HK-2 (cell line): ENCODE data around the gene REXO1.

Source experiments
- DNase-seq: peaks from one replicate; pipeline ENCODE4 v3.0.0-alpha.2; 2018; ENCODE audit not compliant: unreplicated experiment

REXO1 gene

DNA sequence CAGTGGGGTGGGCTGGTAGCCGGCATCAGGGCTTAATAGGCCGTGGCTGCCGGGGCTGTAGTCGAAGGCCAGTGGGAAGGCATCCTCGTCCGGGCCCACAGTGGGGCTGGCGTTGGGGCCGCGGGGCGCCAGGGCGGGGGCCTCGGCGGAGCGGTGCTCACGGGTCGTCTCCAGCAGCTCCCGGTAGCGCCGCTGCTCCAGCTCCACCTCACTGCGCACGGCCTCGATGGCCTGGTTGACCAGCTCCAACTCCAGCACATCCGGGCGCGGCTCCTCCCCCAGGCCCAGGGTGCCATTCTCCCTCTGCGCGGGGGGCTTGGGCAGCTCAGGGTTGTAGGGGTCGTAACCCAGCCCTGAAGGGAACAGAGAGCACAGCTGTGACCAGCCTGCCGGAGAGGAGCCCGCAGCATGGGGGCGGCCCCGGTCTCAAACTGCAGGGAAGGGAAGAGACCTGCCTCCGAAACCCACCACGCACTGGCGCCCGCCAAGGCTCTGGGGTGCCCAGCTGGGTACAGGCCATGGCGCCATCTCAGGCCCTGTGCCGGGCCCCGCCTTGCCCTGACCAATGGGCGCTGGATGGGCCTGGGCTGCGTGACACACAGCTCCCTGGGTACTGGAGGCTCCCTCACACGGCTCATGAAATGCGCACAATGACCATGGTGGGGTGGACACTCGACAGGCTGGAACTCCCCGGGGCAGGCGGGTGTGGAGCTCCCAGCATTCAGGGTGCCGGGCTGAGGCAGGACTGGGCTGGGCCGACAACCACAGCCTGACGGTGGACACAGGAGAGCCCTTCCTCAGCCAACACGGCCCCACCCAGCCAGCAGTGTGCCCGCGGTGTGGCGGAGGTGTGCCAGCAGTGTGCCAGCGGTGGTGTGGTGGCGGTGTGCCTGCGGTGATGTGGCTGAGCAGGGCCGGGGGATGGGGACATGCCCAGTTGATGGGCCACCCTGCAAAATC, 19.7 kb downstream of the REXO1 start:
- no peak for DNase-seq

DNA sequence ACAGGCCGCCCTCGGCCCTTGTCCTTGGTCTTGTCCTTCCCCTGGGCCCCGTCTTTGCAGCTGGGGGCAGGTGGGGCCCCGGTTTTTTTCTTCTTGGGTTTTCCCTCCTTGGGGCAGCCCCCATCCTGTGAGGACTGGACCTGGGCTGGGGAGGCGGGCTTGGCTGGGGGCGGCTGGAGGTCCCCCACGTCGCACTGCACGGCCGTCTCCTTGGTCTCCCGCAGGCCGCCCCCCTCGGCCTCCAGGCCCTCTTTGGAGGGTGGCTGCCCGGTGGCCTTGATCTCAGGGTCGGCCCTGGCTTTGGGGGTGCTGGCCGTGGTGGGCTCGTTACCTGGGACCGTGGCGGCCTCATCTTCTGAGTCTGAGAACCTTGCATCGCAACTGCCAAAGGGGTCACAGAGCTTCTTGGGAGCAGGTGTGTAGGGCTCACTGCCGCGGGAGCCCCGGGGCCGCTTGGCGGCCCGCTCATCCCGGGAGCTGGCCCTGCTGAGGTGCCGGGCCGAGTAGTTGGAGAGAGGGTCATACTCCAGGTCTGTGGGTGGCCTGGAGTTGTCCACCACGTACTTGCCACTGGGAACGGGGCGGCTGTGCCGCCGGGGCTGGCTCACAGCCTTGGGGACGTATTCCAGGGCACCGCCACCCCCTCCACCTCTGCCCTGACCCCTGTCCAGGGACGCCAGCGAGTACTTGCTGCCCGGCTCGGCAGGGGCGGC, 20.6 kb downstream of the REXO1 start:
- no peak for DNase-seq

DNA sequence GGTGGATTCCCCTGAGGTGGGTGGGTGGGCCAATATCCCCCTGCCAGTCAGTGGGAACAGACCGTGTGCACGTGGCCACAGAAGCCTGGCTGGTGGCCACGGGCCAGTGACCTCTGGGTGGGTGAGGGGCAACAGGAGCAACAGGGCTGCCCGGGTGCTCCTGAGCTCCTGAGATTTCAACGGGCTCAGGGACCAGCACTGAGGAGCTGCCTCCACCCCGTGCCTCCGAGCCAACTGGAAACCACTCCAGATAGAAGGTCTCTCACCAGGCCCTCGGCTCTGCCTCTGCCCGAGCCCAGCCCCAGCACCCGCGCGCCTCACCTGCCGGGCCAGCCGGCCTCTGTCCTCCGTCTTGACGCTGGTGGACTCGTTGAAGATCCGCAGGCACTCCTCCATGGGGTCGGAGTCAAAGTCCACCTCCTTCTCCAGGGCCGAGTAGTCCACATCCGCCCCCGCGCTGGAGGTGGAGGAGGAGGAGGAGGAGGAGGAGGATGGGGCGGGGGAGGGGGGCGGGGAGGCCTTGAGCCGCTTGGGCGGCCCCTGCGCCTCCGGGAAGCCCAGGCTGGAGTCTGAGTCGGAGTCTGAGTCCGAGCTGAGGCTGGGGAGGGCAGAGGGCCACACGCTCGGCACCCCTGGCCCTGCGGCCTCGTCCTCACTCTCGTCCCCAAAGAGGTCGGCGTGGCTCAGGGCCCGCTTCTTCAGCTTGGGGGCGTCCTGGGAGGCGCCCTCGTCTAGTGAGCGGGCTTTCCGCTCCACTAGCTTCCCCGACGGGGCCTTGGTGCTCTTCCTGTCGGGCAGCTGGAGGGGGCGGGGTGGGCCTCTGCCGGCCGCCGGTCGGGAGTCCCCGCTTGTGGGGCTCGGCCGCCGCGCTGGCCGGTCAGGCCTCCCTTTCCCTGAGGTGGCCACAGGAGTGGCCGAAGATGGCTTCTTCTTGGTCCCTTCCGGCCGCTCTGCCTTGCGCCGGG, 21.4 kb downstream of the REXO1 start:
- peak; percentile 89 for DNase-seq

DNA sequence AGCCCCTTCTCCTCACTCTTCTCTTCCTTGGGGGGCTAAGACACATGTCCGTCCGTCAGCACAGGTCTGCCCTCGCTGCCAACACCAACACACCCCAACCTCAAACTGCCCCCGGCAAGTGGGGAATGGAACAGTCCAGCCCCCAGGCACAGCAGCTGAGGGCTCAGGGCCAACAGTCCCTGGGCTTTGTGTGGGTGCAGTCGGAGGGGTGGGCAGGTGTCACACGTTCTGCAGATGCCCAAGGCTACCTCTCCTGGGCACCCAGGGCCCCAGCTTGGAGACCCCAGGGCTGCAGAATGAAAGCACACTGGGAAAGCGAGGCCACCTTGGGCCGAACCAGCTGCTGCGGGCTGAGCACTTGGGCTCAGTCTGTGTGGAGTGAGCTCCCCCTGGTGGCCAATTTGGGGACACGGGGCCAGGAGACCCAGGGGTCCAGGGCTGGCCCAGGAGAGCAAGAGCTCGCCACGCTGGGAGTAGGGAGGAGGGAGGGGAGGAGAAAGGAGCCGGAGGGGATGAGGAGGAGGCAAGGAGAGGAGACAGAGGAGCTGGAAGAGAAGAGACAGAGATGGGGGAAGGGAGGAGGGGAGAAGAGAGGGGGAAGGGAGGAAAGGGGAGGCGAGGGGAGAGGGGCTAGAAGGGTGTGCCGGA, 22.2 kb downstream of the REXO1 start:
- peak; percentile 82 for DNase-seq

DNA sequence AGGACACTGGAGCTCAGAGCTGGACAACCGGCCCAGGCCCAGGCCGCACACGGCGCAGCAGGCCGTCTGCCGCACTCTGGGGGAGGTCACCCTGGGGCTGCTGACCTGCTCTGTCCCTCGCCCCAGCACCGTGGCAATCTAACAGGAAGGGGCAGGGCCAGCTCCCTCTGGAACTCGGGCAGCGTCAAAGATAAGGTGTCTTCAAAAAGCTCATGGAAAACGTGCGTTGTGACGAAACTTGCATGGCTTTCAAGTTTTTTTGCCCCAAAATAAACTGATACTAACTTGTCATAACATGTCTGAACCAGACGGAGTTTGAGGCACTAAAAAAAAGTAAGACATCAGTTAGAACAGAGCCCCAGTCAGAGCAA, 24.0 kb downstream of the REXO1 start:
- DNase-seq = no peak

DNA sequence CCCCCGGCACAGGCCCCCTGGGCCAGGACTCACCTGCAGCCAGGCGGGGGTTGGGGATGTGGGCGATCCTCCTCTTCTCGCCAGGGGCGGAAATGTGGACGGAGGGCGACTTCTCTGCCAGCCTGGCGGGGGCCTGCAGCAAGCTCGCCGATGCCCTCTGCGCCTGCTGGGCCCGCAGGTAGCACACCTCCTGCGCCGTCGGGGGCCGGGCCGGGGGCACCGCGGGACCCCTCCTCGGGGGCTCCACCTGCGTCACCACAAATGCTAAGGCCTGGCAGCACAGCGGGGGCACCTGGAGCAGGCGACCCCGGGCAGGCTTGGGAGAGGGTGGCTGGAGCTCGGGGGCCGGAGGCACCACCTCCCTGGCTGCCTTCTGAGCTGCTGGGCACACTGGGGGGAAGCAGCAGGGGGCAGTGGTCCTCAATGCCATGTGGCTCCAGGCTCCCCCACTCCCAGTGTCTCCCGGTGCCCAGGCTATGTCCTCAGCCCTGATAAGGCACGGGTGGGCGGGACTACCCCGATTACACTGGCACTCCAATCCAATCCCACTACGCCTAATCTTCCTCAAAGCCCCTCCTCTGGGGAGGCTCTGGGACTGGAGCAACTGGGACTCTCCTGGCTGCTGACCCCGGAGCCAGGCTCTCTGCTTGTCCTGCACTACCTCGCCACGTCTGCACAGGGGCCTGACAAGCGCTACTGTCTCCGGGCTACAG, 24.6 kb downstream of the REXO1 start:
- no peak for DNase-seq

DNA sequence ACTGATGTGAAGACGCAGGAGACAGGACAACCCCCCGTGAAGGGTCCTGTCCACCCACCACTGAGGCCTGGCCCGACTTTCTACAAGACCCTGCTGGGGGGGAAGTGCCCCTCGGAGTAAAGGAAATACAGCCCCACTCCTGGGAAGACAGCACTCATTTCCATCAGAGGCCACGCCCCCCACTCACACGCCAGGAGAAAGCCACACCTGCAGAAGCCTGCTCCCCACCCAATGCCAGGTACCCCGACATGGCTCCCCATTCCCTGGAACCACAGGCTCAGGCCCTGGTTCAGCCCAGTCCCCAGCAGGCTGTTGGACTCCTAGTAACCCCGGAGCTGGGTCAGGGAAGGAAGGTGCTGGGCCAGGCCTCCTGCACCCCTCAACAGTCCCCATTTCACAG, 25.3 kb downstream of the REXO1 start:
- DNase-seq = no peak

DNA sequence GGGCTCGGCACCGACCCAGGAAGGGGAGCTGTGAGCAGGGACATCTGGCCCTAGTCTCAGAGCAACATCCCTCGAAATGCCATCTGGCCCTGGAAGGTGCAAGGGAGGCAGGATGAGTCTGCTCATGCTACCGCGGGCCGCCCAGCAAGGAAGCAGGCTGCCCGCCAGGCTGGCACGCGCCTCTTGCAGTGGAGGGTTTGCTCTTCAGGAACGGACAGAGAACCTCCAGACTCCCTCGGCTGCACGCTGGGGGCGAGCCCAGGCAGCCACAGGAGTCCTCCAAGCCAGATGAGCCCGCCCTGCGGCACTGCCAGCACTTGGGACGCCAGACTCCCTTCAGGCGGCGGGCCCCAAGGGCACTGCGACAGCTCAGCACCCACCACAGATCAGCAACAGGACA, 26.1 kb downstream of the REXO1 start:
- DNase-seq = no peak

DNA sequence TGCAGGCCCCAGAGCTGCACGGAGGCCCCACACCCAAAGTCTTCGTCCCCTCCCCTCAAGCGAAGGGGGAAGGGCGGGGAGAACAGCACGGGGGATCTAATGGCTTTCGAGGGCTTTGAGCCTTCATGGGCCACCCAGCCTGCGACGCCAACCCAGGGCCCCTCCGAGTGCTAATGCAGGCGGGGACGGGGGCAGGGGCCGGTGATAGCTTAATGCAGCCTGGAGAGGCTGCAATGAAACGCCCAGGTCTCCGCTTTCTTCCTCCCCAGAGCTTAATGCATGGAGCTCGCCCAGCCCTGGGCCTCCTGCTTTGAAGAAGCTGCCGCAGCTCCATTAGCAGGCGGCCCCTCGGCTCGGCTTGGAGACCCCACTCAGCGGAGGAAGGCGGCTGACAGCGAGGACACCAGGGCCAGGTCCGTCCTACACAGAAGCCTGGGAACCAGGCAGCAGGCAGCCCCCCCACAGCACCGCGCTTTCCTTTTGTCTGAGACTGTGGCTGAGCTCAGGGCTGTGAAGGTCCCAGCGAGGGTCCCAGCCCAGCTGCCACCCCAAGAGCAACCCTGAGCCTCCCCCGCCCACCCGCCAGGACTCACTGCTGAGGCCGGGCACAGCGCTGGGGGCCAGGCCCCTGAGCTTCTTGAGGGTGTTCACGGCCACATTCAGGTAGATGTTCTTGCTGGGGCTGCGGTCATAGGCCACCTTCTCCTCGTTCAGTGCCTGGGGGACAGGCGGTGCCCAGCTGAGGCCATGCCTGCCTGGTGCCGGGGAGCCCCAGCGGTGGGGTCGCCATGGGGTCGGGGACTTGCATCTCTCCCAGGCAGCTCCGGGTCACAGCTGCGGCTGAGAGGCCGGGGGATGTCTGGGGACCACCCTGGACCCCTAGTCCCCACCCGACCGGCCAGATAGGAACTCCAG, 28.7 kb downstream of the REXO1 start:
- DNase-seq = no peak

DNA sequence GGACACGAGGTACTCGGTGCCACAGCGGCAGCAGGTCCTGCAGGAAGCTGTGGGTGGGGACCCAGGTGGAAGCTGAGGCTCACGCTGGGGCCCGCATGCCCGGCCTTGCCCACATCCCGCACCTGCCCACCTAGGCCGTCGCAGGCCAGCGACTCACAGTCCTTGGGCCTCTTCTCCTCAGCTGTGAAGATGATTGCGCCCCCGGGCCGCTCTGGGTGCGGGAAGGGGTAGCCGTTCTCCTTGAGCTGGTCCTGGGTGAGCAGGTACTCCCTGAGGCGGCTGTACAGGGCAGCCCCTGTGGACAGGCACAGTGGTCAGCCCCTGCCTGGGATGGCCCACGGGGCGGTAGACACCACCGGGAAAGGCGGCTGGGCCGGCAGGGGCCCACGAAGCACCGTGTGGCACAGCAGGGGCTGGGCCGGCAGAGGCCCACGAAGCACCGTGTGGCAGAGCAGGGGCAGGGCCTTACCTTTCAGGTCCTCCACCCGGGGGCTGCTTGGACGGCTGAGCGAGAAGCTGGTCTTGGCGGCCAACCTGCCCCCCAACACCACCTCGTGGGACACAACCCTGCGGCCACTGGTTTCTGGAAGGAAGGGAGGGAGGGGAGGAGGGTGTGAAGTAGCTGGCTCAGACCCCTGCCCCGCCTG, 29.6 kb downstream of the REXO1 start:
- no peak for DNase-seq

DNA sequence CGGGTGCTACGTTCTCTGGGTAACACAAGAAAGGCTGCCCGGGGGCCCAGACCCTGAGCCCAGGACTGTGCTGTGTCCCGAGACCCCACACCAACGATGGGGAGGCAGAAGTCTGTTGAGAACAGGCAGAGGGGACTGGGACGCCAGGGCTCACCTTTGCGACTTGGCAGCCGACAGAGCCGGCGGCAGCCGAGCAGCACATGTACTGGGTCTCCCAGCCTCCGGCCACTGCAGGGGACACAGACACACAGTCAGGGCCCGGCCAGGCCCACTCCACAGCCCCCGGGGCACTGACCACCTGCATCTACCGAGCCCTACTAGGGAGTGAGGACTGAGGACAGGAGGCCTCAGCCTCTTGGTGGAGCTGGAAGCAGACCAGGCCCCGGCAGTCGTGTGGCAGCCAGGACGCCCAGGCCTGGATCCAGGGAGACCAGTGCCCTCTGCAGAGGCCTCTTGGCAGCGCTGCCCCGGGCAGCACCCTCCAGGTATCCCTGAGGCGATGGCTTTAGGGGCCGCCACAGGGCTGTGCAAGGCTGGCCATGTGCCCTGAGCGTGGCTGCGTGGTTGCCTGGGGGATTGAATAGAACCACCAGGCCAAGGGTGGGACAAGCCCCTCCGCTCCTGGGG, 30.6 kb downstream of the REXO1 start:
- no peak for DNase-seq

DNA sequence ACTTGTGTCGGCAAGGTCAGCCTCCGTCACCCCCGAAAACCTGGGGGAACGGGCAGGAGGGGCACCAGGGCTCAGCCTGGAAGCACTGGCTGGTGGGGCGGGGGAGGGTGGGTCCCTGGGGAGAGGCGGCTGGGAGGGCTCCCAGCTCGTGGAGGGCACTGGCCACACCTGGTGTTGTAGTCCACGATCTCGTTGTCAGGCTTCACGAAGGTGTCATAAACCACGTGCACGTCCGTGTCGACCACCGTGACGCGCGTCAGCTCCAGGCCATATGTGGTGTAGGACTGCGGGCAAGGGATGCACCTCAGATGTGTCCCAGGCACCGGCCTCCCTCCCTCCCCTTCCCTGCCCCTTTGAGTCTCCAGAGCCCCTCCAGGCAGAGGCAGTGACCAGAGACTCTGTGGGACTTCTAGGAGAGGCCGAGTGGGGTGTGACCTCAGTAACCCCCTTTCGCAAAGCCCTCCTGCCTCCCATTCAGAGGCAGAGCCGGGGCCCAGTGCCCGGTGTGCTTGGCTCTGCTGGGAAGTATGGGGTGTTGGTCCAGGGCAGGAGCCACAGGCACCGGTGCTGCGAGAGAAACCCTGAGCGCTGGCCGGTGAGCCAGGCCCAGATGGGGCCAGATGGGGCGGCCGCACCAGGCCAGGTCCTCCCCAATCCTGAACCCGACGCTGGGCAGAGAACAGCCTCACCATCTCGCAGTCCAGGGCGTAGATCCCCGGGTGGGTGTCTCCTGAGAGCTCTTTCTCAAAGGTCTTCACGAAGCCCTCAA, 31.6 kb downstream of the REXO1 start:
- DNase-seq = no peak

DNA sequence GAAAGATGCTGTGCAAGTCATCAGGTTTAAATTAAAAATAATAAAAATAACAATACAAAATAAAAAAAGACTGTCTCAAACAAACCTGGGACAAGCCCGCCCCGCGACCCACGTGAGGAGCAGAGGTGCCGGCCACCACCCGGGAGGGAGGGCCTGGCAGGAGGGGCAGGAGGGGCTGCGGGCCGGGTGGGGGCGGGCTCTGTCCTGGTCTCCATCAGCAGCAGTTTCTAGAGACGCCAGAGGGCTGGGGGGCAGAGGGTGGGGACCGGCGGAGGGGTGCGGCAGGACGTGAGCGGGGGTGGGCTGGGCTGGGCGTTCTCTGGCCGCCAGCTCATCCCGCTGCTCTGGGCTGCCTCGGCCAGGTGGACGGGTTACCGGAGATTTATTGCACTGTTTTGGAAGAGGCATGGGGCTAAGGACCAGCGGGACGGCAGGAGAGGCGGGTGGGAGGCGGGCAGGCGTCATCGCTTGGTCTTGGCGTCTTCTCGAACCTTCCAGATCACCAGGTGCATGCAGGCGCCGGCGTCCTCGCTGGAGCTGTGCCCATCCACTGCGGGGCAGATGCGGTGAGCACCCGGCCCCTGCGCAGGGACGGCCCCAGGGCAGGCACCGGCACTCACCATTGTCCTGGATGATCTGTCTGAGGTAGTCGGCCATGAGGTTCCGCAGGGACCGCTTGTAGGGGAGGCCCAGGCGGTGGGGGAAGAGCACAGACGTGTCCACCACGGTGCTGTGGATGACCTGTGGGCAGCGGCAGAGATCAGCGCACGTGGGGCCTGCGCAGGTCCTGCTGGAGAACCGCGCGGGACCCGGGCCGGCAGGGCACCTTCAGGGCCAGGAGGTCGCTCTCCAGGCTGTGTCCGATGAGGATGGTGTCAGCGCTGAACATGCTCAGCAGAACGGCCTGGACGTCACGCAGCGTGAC, 32.4 kb downstream of the REXO1 start:
- DNase-seq = no peak

DNA sequence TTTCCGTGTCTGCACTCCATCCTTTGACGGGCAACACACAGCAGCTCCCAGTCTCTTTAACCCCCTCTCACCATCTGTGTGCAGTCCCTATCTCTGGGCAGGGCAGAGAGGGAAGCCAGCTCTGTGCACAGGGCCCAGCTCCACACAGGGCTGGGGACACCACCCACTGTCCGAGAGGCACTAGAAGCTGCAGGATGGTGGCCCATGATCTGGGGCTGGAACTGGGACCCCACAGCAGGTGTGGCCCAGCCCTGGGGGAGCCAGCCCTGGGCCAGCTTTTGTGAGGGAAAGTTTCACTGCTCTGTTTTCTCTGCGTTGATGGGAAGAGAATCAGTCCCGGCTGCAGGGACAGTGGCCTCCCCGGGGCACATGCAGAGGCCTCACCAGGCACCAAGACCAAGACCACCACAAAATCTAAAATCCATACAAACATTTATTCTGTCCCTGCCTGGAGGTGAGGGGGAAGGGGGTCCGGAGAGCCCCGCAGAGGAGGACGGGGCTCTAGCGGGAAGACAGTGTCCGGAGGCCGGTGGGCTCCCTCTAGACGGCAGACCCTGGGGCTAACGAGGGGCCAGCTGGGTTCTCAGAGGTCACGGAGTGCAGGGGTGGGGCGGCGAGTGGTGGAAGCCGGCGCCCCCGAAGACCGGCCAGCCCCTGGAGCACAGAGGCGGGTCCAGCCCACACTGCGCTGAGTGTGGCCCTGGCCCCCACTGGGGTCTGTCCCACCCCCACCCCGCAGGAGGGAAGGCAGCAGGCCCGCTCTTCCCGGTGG, 33.3 kb downstream of the REXO1 start:
- no peak for DNase-seq

DNA sequence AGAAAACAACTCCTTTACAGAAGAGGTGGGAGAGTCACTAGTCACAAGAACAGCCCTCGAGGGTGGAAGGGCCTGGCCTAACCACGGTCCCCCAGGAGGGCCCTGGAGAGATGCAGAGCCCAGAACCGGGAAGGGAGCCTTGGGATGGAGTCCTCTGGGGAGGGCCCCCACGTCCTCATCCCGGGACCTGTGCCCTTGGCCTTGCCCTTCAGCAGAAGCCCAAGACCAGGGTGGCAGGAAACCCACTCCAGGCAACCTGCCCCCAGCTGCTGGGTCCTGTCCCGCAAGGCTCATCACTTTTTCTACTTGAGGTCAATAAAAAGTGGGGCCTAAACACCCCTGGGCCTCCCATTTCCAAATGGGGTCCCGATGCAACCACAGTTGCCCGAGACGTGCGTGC, 33.9 kb downstream of the REXO1 start:
- no peak for DNase-seq
